ENCODE measurements around the gene GFOD2.

GFOD2 gene

GRCh38 chr16:67731071-67731752 lies 12.1 kb upstream of the GFOD2 start:
- DNase-seq, result no peak

GRCh38 chr16:67730326-67730725 lies 11.2 kb upstream of the GFOD2 start:
- DNase-seq, result no peak

GRCh38 chr16:67729636-67730248 lies 10.6 kb upstream of the GFOD2 start:
- no peak for DNase-seq

- DNase-seq, result no peak
These were observed 8.7 kb upstream of the GFOD2 start for GRCh38 chr16:67727521-67728485.

GRCh38 chr16:67726106-67727034 lies 7.3 kb upstream of the GFOD2 start:
- no peak for DNase-seq

- no peak for DNase-seq
These were observed 4.8 kb upstream of the GFOD2 start for GRCh38 chr16:67723911-67724305.

GRCh38 chr16:67723151-67723910 lies 4.2 kb upstream of the GFOD2 start:
- no peak for DNase-seq

GRCh38 chr16:67720236-67720635 lies 1.1 kb upstream of the GFOD2 start:
- no peak for DNase-seq

- DNase-seq, result peak; percentile 19 to 47
These were observed 645 bp upstream of the GFOD2 start for GRCh38 chr16:67719778-67720144.

- no peak for DNase-seq
These were observed 458 bp downstream of the GFOD2 start for GRCh38 chr16:67718668-67719047.

GRCh38 chr16:67716097-67716496 lies 3.0 kb downstream of the GFOD2 start:
- no peak for DNase-seq

- DNase-seq, result no peak
These were observed 4.6 kb downstream of the GFOD2 start for GRCh38 chr16:67714522-67714921.

GRCh38 chr16:67713647-67714273 lies 5.4 kb downstream of the GFOD2 start:
- DNase-seq, result peak; percentile 65 to 67

- DNase-seq, result no peak
These were observed 8.5 kb downstream of the GFOD2 start for GRCh38 chr16:67710607-67711006.

- DNase-seq, result no peak
These were observed 10.1 kb downstream of the GFOD2 start for GRCh38 chr16:67709050-67709449.

GRCh38 chr16:67708368-67708771 lies 10.7 kb downstream of the GFOD2 start:
- DNase-seq, result no peak

GRCh38 chr16:67707790-67708189 lies 11.3 kb downstream of the GFOD2 start:
- DNase-seq, result no peak

GRCh38 chr16:67707210-67707609 lies 11.9 kb downstream of the GFOD2 start:
- DNase-seq, result no peak

- DNase-seq, result no peak
These were observed 15.0 kb downstream of the GFOD2 start for GRCh38 chr16:67704110-67704509.

GRCh38 chr16:67703626-67704025 lies 15.5 kb downstream of the GFOD2 start:
- no peak for DNase-seq

GRCh38 chr16:67702130-67702529 lies 17.0 kb downstream of the GFOD2 start:
- no peak for DNase-seq
